Stimulated activated CD4-positive, alpha-beta T cell treated with anti-CD3 and anti-CD28 coated beads, Interleukin-2, amount 100 ng/mL, for 48 hours (primary cell): ENCODE results near the gene SCN1A.

ENCODE experiments used
- DNase-seq, 2 donors: peaks; one replicate each; pipeline ENCODE4 v3.0.0-alpha.2; 2020

SCN1A gene

GRCh38 chr2:165967746-165968145 is 160.1 kb downstream of the SCN1A start:
- no peak for DNase-seq

GRCh38 chr2:165961818-165962217 is 166.0 kb downstream of the SCN1A start:
- DNase-seq = no peak

- no peak for DNase-seq
Measured at GRCh38 chr2:165959371-165959770, 168.4 kb downstream of the SCN1A start.

DNA sequence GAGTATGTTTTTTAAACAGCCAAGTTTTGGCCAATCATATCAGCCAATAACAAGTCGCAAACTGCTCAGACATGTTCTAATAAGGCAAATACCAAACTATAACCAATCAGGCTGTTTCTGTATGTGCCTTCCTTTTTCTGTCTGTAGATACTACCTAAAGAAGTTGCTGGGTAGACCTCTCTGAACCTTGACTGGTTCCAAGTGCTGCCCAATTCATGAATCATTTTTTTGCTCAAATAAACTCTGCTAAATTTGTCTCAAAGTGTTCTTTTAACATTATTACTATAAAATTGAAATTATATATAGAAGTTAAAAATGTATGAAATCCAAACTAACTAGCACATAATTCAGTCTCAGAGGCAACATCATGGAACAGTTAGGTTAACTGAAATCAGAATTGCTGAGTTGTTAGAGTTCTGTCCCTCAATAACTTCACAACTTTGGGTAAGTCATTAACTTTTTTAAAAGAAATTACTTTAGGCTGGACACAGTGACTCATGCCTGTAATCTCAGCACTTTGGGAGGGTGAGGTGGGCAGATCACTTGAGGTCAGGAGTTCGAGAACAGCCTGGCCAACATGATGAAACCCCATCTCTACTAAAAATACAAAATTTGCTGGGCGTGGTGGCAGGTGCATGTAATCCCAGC is 169.4 kb downstream of the SCN1A start:
- DNase-seq = no peak

DNA sequence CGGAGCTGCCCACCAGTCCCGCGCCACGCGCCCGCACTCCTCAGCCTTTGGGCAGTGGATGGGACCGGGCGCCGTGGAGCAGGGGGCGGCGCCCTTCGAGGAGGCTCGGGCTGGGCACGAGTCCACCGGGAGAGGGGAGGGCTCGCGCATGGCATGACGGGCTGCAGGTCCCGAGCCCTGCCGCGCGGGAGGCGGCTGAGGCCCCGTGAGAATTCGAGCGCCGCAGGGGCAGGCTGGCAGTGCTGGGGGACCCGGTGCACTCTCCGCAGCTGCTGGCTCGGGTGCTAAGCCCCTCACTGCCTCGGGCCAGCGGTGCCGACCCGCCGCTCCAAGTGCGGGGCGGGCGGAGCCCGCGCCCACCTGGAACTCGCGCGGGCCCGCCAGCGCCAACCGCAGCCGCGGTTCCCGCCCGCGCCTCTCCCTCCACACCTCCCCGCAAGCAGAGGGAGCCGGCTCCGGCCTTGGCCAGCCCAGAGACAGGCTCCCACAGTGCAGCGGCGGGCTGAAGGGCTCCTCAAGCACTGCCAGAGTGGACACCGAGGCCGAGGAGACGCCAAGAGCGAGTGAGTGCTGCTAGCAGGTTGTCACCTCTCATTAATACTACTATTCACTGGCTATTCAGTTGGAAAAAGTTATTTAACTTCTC is 170.7 kb downstream of the SCN1A start:
- DNase-seq = no peak

GRCh38 chr2:165953655-165954606 is 173.9 kb downstream of the SCN1A start, which contains the start of gene TTC21B:
Gene TTC21B (minus strand): TSS chr2:165953776. CDS start chr2:165953705, 71 bp downstream.
- peak; percentile 88 to 89 for DNase-seq

DNA sequence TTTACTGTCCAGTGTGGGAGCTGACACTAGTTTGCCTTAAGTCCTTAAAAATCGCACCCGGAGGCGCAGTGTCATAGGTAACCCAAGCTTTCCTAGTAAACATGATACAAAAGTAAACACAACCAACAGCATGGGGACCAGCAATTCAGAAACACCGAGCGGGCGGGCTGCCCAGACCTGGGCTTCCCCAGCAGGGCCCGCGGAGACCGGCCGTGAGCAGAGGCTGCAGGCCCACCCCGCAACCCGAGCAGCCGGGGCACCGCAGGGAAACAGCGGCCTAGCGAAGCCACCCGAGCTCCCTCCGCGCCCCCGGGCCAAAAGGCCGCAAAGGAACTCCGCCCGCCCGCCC is 174.5 kb downstream of the SCN1A start:
- DNase-seq = no peak

DNA sequence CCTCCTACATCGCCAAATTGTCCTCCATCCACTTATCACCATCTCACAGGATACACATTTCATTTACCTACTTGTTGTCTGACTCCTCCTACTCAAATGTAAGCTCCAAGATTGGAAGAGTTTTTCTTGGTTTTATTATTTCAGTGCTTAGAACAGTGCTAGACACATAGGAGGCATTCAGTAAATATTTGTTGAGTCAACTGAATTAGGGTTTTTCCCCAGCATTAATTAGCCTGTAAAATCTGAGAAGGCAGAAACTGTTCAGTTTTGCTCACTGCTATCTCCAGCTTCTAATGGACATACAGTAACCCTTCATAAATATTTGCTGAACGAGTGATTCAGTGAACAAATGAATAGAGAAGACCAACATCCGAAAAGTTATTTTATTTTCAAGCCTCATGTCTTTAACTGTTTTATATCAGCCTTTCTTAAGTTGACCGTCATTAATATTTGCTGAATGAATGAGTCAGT is 175.0 kb downstream of the SCN1A start:
- no peak for DNase-seq

- DNase-seq = no peak
Measured at GRCh38 chr2:165952085-165952484, 175.7 kb downstream of the SCN1A start.

- DNase-seq = no peak
Measured at GRCh38 chr2:165950438-165950837, 177.4 kb downstream of the SCN1A start.

DNA sequence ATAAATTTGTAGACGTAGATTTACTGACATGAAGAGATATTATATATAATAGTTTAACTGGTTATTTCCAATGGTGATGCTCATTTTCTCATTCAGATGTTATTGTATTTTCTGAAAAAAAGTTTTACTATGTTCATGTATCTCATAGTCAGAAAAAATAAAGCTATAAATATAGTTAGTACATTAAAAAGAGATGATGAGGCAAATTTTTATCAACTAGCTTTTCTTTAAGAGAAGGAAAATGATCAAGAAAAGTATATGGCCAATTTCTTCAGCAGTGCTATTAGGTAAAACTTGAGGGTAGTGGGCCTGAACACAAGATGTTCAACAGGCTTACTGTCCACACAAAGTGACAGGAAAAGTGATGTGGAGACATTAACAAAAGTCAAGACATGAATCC is 186.0 kb downstream of the SCN1A start:
- DNase-seq = no peak

GRCh38 chr2:165938237-165938636 is 189.6 kb downstream of the SCN1A start:
- no peak for DNase-seq
